HG03354 (cell line): ENCODE data around the gene CUX1.
"Not testable (repeated sequence)": the region's sequence is repeated elsewhere in the genome, so short reads cannot be mapped to it uniquely, and the experiment has no call there.

ENCODE experiments used
- ATAC-seq: cut with Tn5 transposase; IDR thresholded peaks from one replicate; pipeline ENCODE4 v1.9.1; 2021; ENCODE audit warnings: mild to moderate bottlenecking; ENCODE audit not compliant: unreplicated experiment, poor library complexity, severe bottlenecking

CUX1 gene

DNA sequence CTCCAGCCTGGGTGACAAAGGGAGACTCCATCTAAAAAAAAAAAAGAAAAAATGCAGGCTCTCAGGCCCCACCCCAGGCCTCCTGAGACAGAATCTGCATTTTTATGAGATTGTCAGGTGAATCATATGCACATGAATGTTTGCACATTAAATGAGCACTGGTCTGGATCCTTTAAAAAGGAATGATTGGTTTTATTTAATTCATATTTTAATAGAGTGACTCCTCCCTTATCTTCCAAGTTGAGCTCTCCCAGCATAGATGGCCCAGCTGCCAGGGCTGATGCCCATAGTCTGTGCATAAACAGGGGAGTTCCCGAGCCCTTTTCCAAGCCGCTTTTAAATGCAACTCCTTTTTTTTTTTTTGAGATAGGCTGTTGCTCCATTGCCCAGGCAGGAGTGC lies 28.5 kb downstream of the CUX1 start:
- no peak for ATAC-seq

DNA sequence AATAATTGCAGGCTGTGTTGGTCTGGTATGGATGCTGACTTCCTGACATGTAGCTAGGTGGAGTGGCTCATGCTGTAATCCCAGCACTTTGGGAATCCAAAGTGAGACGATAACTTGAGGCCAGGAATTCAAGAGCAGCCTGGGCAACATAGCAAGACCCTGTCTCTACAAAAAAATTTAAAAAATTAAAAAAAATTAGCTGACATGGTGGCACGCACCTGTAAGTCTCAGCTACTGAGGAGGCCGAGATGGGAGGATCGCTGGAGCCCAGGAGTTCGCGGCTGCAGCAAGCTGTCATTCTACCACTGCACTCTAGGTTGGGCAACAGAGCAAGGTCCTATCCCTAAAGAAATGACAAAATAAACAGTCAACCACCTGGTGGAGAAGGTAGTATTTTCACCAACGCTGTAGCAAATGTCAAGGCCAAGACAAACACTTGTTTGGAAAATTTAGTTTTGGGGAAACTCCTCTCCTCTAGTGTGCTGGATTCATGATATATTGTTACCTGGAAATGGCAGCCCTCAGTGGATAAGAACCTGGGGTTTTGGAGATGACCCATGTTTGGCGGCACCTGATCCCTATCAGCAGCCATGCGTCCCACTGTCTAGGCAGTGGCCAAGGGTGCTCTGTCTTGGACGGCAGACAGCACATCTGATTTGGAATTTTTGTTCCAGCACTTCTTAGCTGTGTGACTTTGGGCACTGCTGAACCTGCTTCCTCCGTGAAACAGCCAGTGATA lies 29.5 kb downstream of the CUX1 start:
- ATAC-seq: no peak

DNA sequence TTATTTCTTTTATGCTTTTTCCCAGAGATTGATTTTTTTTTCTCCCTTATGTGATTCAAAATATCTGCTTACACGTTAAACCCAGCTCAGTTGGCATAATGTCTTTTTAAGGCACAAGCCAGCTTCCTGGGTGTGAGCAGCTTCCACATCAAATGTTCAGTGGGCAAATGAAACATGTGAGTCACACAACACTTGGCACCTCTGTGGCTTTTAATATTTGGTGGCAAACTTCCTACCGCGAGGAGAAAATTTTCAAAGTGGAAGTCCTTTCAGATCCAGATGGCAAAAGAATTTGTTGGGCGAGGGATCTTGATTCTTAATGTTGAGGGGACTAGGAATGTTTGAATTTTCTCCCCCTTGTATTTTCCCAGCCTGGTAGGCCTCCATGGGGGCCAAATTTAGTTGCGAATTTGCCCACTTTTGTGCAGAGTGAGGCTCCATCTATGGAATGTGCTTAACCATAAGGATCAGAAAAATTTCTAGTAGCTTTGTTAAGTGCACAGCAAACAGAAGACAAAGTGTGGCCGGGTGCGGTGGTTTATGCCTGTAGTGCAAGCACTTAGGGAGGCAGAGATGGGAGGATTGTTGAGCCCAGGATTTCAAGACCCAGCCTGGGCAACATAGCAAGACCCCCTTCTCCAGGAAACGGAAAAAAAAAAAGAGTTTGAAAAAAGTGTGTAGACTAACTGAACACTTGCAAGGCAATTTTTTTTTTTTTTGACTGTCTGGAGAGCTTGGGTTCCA lies 31.0 kb downstream of the CUX1 start:
- ATAC-seq: no peak

DNA sequence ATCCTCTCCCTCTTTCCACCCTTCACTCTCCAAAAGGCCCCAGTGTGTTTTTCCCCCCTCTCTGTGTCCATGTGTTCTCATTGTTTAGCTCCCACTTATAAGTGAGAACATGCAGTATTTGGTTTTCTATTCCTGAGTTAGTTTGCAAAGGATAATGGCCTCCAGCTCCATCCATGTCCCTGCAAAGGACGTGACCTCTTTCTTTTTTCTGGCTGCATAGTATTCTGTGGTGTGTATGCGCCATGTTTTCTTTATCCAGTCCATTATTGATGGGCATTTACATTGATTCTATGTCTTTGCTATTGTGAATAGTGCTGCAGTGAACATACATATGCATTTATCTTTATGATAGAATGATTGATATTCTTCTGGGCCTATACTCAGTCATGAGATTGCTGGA lies 31.9 kb downstream of the CUX1 start:
- not testable (repeated sequence) for ATAC-seq

DNA sequence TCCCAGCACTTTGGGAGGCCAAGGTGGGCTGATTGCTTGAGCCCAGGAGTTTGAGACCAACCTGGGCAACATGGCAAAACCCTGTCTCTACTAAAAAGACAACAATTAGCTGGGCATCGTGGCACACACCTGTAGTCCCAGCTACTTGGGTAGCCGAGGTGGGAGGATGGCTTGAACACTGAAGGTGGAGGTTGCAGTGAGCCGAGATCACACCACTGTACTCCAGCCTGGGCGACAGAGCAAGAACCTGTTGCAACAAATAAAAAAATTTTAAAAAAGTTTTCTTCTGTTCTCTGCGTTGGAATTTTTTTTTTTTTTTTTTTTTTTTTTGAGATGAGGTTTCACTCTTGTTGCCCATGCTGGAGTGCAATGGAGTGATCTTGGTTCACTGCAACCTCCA lies 34.9 kb downstream of the CUX1 start:
- ATAC-seq: not testable (repeated sequence)

DNA sequence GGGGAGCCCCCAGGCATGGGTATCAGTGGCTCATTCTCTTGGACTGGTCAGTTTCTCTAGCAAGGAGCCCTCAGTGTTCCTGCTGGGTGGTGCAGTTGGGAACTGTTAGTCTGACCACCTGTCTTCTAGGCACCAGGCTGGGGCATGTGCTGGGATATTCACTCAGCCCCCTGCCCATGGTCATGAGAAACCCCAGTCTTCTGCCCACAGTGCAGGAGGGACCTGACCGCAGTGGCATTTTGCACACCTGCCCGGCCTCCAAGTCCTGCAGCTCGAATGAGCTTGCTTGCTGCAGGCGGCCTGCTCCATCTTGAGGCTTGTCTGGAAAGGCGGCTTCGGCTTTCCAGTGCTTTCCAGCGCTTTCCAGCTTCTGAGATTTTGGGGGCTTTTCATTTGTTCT lies 36.3 kb downstream of the CUX1 start:
- no peak for ATAC-seq

DNA sequence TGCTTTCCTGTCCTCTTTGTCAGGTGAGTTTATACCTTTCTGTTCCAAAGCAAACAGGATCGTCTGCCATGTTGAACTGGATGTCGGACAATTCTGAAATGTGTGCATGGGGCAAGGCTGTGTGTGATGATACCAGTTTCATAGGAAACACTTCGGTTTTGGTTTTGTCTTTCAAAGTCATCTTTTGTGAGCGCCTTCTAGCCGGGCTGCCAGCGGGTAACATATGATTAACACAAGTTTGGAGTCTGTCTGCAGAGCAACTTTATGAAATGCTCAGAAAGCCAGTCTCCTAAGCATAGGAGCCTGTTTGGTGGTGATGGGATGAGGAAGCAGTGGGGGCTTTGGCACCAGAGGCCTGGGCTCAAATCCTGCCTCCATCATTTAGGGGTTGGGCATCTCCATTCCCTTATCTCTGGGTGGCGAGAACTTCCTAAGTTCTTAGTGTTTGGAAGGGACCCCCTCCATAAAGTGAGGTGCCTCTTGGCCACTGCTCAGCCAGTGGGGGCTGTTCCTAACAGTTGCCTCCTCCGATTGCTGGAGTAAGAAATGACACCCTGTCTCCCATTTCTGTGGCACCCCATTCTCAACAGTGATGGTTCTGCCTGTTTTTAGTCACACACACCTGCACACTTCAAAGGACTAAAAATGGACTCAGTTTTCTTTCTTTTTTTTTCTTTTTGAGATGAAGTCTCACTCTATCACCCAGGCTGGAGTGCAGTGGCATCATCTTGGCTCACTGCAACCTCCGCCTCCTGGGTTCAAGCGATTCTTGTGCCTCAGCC lies 36.8 kb downstream of the CUX1 start:
- ATAC-seq: no peak

DNA sequence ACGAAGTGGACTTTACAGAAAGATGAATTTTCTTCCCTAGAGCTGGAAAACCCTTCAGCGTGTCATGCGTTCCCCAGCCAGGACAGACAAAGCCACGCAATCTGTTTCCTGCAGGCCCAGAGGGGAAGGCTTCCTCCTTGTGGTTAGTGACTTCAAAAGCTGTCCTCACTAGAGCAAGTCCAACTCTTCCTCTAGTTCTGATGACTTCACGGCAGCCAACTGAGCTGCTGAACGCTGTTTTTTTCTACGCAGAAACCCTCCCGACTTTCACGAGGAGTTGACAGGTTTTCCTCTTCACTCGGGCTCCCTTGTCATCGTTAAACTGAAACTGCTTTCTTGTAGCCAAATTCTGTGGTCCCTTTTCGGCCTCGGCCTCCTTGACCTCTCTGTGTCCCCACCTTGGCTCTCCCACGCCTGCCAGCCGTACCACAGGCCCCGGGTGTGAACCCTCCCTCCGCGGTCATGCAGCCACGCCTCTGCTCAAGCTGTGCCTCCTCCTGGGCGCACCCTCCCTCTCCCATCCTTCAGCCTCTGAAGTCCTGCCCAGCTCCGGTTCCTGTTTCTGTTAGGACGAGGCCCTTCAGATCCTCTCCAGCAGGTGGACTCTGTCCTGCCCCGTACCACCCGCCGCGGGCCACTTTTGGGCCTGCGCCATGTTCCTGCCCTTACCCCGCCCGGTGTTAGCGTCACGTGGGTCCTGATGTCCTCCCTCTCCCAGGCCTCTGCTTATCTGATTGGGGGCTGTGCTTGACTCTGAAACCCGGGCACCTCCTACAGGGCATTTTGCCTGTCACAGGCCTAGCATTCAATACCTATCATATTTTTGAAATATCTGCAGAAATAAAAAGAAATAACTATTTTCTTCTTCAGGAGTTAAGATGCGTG lies 39.3 kb downstream of the CUX1 start:
- ATAC-seq: peak; percentile 91

DNA sequence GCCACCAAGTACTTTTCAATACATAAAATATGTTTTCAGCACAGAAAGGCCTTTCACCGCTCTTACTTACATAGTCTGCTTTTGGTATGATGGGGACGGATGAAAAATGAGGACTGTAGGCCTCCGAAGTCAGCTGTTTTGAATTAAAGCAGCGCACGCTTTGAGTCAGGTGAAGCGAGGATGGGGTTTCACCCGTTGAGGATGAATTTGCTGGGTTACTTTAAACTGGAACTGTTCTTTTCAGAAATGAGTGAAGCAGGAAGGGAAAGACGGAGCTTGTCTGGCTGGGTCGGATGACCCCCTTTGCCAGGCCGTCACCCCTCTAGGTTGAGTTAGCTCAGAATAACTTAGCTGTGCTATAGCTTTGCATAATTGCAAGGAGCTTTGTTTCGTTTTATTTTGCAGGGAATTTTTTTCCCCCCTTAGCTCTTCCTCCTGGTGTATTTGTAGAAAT lies 40.0 kb downstream of the CUX1 start:
- ATAC-seq: peak; percentile 29

DNA sequence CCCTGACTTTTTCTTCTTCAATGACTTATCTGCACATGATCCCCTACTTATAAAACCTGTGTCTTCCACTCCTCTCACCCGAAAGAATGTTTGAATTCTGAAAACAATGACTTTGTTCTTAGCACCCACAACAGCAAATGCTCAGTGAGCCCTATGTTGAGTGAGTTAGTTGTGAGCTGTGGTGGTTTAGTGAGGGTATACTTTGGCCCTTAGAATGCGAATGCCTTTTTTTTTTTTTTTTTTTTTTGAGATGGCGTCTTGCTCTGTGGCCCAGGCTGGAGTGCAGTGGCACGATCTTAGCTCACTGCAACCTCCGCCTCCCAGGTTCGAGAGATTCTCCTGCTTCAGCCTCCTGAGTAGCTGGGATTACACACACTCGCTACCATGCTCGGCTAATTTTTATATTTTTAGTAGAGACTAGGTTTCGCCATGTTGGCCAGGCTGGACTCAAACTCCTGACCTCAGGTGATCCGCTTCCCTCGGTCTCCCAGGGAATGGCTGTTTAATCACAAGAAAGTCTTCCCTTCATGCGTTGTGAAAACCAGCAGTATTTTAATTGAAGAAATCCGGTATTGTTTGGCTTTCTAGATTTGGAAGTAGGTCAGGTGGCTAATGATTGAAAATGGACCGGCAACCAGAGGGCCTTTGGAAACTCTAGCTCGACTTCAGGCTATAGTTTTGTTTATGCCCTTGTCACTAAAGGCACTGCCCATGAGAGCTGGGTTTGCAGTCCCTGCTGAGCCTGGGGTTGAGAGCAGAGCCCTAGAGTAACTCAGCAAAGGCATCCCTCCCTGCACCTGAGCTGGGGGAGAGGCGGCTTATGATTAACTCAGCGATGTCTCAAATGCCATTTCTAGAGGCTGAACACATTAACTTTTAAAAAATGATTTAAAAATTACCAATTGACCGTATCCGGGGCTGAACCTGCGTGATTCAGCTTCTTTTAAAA lies 41.3 kb downstream of the CUX1 start:
- ATAC-seq: no peak

DNA sequence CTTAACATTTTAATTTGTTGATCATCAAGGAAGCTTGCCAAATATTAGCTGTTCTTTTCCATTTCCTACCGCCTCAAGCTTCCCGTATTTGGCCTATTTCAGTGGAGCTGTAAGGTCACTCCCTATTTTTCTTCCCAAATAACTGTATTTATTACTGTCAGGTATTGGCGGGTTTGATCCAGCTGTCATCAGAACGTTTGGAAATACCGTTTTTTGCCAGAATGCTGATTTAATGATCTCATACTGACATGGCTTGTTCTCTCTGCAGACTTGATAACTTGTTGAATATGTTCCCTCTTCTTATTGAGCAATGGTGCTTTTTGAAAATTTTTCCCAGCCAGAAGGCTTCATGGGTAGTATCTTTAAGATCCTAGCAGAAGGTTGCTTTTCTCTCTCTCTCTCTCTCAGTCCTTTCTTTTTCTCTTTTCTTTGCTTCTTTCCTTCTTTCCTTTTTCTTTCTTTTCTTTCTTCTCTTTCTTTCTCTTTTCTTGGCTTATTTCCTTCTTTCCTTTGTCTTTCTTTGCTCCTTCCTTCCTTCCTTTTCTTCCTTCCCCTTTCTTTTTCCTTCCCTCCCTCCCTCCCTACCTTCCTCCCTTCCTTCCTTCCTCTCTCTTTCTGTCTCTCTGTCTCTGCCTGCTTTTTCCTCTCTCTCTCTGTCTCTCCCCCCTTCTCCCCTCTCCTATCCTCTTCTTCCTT lies 42.1 kb downstream of the CUX1 start:
- no peak for ATAC-seq

DNA sequence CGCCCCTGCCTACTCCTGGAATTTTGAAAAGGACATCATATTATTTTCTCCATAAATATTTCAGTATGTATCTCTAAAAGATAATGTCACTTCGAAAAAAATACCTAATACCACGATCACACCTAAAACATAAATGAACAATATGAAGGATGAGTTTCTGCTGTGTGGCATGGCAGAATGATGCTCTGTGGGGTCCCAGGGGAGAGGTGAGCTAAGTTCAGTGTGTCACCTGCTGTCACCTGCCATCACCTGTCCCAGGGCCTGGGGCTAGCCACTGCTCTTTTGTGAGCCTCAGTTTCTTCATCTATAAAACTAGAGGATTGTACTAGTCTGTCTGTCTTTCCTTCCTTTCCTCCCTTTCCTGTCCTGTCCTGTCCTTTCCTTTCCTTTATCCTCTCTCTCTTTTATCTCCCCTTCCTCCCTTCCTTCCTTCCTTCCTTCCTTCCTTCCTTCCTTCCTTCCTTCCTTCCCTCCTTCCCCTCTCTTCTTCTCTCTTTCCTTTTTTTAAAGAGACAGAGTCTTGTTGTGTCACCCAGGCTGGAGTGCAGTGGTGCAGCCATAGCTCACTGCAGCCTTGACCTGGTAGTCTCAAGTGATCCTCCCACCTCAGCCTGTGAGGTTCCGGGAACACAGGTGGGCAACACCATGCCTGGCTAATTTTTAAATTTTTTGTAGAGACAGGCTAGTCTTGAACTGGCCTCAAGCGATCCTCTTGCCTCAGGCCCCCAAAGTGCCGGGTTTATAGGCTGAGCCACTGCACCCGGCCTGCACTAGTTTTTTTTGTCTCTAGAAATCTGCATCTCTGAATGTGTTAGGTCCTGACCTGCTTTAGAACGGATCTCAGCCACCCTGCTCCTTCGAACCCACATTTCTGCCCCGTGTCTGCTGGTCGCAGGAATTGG lies 43.1 kb downstream of the CUX1 start:
- ATAC-seq: no peak

DNA sequence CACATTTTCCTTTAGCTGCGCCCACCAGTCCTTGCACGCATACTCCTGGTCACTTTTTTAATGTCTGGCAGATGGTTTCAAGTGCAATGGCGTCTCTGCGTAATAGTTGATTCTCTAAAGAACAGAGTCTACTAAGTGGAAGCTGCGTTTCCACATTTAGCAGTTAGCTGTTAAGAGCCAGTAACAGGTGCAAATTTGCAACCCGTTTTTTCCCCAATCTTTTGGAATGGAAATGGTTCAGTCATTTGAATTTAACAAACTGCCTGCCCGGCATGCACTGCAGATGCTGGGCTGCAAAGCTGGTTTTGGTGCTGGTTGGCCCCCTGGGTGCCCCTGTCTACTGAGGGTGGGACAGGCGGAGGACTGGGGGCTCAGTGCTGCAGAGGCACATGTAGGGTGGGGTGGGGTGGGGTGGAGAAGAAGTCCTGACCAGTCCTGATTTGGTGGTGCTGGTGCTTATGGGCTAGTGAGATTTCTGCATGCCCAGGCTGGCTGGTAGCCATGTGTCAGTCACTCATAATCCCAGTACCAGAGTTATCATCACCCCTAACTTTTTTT lies 43.9 kb downstream of the CUX1 start:
- no peak for ATAC-seq

DNA sequence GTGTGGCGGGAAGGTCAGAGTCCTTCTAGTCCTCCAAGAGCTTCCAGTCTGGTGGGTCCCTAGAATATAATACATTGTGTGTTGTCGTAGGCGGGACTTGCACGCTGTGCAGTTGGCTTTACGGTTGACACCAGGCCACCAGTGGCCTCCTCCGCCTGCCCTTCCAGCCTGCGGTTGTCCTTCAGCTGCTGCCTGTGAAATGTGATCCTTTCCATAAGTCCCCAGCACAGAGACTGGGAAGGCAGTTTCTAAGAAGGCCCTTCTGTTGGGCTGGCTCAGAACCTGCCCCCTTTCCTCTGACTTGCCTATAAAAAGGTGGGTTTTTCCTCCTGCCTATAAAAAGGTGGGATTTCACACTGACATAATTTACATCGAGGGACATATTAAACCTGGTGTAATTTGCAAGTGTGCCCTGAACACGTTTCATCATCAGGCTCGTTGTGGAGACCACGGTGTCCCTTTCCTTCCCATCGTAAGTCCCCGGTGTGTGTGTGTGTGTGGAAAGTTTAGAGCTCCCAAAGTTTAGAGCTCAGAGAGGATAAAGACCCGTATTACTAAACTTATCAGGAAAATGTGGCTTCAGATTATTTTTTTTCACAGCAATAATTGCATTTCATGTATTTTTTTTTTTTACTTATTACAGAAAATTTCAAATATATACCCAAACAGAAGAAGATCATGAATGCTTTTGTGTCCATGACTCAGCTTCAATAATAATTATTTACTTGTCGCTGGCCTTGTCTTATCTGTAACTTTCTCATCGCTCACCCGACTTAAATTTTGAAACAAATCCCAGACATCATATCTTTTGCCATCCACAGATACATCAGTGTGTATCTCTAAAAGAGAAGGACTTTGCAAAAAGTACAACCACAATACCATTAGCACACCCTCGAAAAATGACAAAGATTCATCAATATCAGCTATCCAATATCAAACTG lies 45.1 kb downstream of the CUX1 start:
- no peak for ATAC-seq

DNA sequence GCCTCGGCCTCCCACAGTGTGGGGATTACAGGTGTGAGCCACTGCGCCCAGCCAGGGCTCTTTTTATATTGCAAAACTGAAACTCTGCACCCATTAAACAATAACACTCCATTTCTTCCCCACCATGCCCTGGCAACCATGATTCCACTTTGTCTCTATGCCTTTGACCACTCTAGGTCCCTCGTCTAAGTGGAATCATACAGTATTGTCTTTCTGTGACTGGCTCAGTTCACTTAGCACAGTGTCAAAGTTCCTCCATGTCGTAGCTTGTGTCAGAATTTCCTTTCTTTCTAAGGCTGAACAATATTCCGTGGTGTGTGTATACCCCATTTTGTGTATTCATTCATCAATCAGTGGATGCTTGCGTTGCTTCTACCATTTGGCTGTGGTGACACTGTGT lies 46.2 kb downstream of the CUX1 start:
- ATAC-seq: no peak

DNA sequence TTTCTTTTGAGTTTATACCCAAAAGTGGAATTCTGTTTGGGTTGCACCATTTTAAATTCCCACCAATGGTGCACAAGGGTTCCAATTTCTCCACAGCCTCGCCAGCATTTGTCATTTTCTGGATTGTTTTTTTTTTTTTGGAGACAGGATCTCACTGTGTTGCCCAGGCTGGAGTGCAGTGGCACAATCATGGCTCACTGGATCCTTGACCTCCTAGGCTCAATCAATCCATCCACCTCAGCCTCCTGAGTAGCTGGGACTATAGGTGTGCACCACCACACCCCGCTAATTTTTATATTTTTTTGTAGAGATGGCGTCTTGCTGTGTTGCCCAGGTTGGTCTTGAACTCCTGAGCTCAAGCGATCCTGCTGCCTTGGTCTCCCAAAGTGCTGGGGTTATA lies 46.6 kb downstream of the CUX1 start:
- no peak for ATAC-seq
